Left lobe of liver (tissue), 2 donors: ENCODE measurements around the gene USP49. TPM values are rescaled to one million over a fixed set of nuclear protein-coding genes. Genes with fewer than 3 reads are reported as not detected.

ENCODE experiments used
- ATAC-seq: fragments of 200-7000 bp; cut with Tn5 transposase; one replicate; pipeline ENCODE4 v1.9.1; 2020; ENCODE audit warnings: mild to moderate bottlenecking, moderate library complexity
- DNase-seq: peaks from one replicate; pipeline ENCODE4 v3.0.0-alpha.2; 2020; ENCODE audit warnings: low spot score
- total RNA-seq: library from RNA; stranded (reverse); gene quantifications from one replicate; pipeline ENCODE4 v1.2.1, GENCODE V29; 2021
- donor health status: DM: no; HTN: no; CAD: no; lungs with moderate emphysema.
- donor health status: DM: no; HTN: yes; CAD: no.

USP49 gene
- total RNA-seq, 1 donor from 2014 or later: 1.9 TPM

- DNase-seq: no peak
- no peak for ATAC-seq
Measured at GRCh38 chr6:41759905-41760579, 135.1 kb downstream of the USP49 start.

GRCh38 chr6:41759106-41759904 lies 135.9 kb downstream of the USP49 start:
- DNase-seq (no peak), ATAC-seq (no peak)

GRCh38 chr6:41758641-41759035 lies 136.5 kb downstream of the USP49 start:
- DNase-seq (no peak), ATAC-seq (no peak)

GRCh38 chr6:41757931-41758640 lies 137.1 kb downstream of the USP49 start:
- no peak for ATAC-seq
- no peak for DNase-seq

GRCh38 chr6:41757271-41757670 lies 137.9 kb downstream of the USP49 start:
- no peak for DNase-seq
- no peak for ATAC-seq

GRCh38 chr6:41756354-41756753 lies 138.8 kb downstream of the USP49 start:
- ATAC-seq: no peak

GRCh38 chr6:41755895-41756294 lies 139.3 kb downstream of the USP49 start:
- ATAC-seq: no peak
- DNase-seq: no peak

More at GRCh38 chr6:41756354-41756753, 138.8 kb downstream of the USP49 start:
- no peak for DNase-seq

GRCh38 chr6:41750374-41750773 lies 144.8 kb downstream of the USP49 start:
- no peak for DNase-seq
- ATAC-seq: no peak

- no peak for DNase-seq
- ATAC-seq: no peak
Measured at GRCh38 chr6:41748542-41748941, 146.6 kb downstream of the USP49 start.

- DNase-seq (no peak), ATAC-seq (no peak)
Measured at GRCh38 chr6:41748102-41748477, 147.1 kb downstream of the USP49 start.

- no peak for DNase-seq
Measured at GRCh38 chr6:41747256-41748101, 147.7 kb downstream of the USP49 start, which contains the start of gene PGC. TSS of gene PGC (minus strand) at chr6:41747397. CDS start at chr6:41747334, 63 bp downstream.

GRCh38 chr6:41746107-41746506 lies 149.1 kb downstream of the USP49 start:
- no peak for DNase-seq

More at GRCh38 chr6:41747256-41748101, 147.7 kb downstream of the USP49 start, which contains the start of gene PGC:
- ATAC-seq: no peak

GRCh38 chr6:41744236-41744787 lies 150.9 kb downstream of the USP49 start:
- no peak for ATAC-seq

More at GRCh38 chr6:41746107-41746506, 149.1 kb downstream of the USP49 start:
- no peak for ATAC-seq

GRCh38 chr6:41743406-41744235 lies 151.6 kb downstream of the USP49 start:
- DNase-seq (no peak), ATAC-seq (no peak)

More at GRCh38 chr6:41744236-41744787, 150.9 kb downstream of the USP49 start:
- DNase-seq: no peak

GRCh38 chr6:41741625-41742490 lies 153.3 kb downstream of the USP49 start:
- ATAC-seq (no peak), DNase-seq (no peak)

- no peak for DNase-seq
Measured at GRCh38 chr6:41740366-41741162, 154.6 kb downstream of the USP49 start.

More at GRCh38 chr6:41740366-41741162, 154.6 kb downstream of the USP49 start:
- ATAC-seq: no peak
